SU-DHL-6 (cell line): ENCODE data around the gene NTRK1.

ENCODE experiments used
- EZH2phosphoT487 ChIP-seq: fragments of 200-600 bp; sonication (generic), shearing (Covaris generic); conservative IDR thresholded peaks from 2 replicates; pipeline ENCODE4 v1.6.1; 2018; ENCODE audit warnings: mild to moderate bottlenecking, antibody characterized with exemption, low read length, moderate library complexity, mixed read lengths
- TF ChIP-seq, protein P1 (sequence below): fragments of 200-600 bp; sonication (generic); IDR thresholded peaks from one replicate; pipeline ENCODE4 v1.5.1; 2017; ENCODE audit warnings: antibody characterized with exemption, mild to moderate bottlenecking, low read length, moderate library complexity; ENCODE audit not compliant: insufficient read depth, poor library complexity, severe bottlenecking

GRCh38 chr1:156845055-156845952 is 15.4 kb upstream of the NTRK1 start:
- TF ChIP-seq, protein P1, sequence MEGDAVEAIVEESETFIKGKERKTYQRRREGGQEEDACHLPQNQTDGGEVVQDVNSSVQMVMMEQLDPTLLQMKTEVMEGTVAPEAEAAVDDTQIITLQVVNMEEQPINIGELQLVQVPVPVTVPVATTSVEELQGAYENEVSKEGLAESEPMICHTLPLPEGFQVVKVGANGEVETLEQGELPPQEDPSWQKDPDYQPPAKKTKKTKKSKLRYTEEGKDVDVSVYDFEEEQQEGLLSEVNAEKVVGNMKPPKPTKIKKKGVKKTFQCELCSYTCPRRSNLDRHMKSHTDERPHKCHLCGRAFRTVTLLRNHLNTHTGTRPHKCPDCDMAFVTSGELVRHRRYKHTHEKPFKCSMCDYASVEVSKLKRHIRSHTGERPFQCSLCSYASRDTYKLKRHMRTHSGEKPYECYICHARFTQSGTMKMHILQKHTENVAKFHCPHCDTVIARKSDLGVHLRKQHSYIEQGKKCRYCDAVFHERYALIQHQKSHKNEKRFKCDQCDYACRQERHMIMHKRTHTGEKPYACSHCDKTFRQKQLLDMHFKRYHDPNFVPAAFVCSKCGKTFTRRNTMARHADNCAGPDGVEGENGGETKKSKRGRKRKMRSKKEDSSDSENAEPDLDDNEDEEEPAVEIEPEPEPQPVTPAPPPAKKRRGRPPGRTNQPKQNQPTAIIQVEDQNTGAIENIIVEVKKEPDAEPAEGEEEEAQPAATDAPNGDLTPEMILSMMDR, result no peak
- no peak for TF ChIP-seq EZH2phosphoT487
